A673 (cell line): Measurements from ENCODE around the gene ZSWIM3.

Source experiments
- CTCF ChIP-seq: fragments of 300-800, 200-600 bp; sonication (generic); conservative IDR thresholded peaks from 2 replicates; pipeline ENCODE4 v1.5.1; 2017; ENCODE audit warnings: low read depth, mild to moderate bottlenecking, antibody characterized with exemption, low read length, moderate library complexity, mixed read lengths
- EZH2 ChIP-seq: fragments of 200-600 bp; sonication (generic); IDR thresholded peaks from 2 replicates; pipeline ENCODE4 v1.6.1; 2017; ENCODE audit warnings: borderline replicate concordance, low read depth, mild to moderate bottlenecking, mixed read lengths, antibody characterized with exemption, low read length; ENCODE audit not compliant: poor library complexity, severe bottlenecking

DNA sequence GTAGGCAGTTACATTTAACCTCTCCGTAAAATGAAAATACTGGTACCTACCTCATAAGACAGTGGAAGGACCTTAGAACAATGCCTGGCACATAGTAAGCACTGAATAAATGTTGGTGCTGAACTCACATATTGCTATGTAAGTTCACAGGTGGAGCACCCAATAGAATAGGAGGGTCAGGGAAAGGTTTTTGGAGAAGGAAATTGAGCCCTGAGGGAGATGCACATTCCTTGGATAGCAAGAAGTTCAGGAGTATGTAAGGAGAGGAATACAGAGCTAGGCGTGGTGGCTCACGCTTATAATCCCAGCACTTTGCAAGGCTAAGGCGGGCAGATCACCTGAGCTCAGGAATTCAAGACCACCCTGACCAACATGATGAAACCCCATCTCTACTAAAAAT is 37.9 kb upstream of the ZSWIM3 start:
- no peak for TF ChIP-seq CTCF
- no peak for TF ChIP-seq EZH2
